ENCODE measurements around the gene CCDC51. TPM values are rescaled to one million over a fixed set of nuclear protein-coding genes. Genes with fewer than 3 reads are reported as not detected.
"Not testable (repeated sequence)": the region's sequence is repeated elsewhere in the genome, so short reads cannot be mapped to it uniquely, and the experiment has no call there.

The CCDC51 gene
- total RNA-seq, 2 experiments from 2014 or later, result 16.3 to 16.5 TPM

DNA sequence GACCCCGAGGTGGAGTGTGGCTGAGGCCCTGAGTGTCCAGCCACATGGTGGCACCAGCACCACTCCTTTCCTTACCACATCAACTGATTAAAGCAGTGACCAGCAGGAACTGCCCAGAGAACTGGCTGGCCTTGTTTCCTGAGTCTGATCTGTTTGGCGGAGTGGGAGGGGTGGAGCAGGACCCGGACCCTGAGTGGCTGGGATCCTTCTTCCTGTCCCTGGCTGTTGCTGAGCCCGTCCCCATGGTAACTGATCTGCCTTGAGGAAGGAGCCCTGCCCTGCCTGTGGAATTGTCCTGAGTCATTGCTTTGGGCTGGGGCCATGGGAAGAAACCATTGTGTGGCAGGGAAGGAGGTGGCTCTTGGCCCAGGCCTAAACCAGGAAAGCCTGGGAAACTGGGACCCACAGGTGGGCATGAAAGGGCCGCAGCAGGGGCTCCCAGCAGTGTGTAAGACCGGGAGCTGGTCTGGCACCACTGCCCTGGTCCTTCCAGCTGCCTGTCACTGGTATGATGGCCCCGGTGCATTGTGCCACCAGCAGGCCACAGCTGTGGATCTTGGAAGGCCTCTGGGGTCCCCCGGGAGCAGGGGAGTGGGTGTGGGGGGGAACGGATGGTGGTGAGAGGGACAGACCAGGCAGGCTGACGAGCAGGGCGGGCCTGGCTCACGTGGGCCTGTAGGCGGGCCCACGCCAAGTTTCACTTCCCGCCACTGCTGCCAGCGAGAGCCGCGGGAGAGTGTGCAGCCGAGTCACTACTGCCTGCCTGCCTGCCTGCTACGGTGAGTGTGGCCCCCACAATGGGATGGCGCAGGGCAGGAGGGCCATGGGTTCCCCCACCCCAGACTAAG is 25.8 kb upstream of the CCDC51 start:
- peak; percentile 87 for DNase-seq
- ATAC-seq, result peak; percentile 96
- Mint-ChIP-seq H3K27me3 (ENCODE audit: low read depth) (no peaks in the 10 kb centered on the region), H3K36me3 (ENCODE audit: low read depth) (peaks cover 66% of the 10 kb centered on the region), H3K27ac (peak overlapping the region; percentile 97), H3K4me3 (peak overlapping the region; percentile 96), H3K4me1 (ENCODE audit: low read depth) (peaks cover 57% of the 10 kb centered on the region), H3K9me3 (ENCODE audit: insufficient read depth) (no peaks in the 10 kb centered on the region)
- CTCF ChIA-PET, result interaction anchor here (1.2 to 1.6 kb wide), 7 partner anchors 13 to 93 kb away, joined by 3 to 16 read pairs (median 5); no protein-coding TSS in a partner anchor
- POLR2A ChIA-PET, result interaction anchor here (0.5 to 3.5 kb wide), 15 partner anchors 8 to 555 kb away, joined by 3 to 44 read pairs (median 7); partner anchors contain the start of genes ATRIP, CCDC51, PFKFB4 and SHISA5

DNA sequence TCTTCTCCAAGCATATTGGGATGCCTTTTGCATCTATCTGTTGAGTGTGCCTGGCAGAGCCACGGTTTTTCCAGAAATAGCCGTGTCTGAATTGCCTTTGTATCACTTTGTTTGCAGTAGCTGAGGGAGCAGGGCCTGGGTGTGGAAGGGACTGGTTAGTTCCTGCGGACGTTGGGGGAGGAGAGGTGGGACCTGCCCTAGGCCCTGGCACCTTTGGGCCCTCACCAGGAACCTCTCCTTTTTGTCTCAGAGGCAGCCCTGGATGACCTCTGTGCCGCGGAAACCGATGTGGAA is 25.3 kb upstream of the CCDC51 start:
- ATAC-seq (no peak), DNase-seq (no peak)
- ChIA-PET POLR2A (interaction anchor here (1.8 to 3.2 kb wide), 3 partner anchors 10 to 42 kb away, joined by 6 to 31 read pairs (median 15); partner anchors contain the start of gene ATRIP), CTCF (interaction anchor here (21.8 kb wide), 1 partner anchor 29 kb away, joined by 208 read pairs; no protein-coding TSS in a partner anchor)
- Mint-ChIP-seq H3K27me3 (ENCODE audit: low read depth) (no peaks in the 10 kb centered on the region), H3K27ac (peak overlapping the region; percentile 97), H3K36me3 (ENCODE audit: low read depth) (peaks cover 65% of the 10 kb centered on the region), H3K4me1 (ENCODE audit: low read depth) (peaks cover 57% of the 10 kb centered on the region), H3K9me3 (ENCODE audit: insufficient read depth) (no peaks in the 10 kb centered on the region), H3K4me3 (peak overlapping the region; percentile 96)

DNA sequence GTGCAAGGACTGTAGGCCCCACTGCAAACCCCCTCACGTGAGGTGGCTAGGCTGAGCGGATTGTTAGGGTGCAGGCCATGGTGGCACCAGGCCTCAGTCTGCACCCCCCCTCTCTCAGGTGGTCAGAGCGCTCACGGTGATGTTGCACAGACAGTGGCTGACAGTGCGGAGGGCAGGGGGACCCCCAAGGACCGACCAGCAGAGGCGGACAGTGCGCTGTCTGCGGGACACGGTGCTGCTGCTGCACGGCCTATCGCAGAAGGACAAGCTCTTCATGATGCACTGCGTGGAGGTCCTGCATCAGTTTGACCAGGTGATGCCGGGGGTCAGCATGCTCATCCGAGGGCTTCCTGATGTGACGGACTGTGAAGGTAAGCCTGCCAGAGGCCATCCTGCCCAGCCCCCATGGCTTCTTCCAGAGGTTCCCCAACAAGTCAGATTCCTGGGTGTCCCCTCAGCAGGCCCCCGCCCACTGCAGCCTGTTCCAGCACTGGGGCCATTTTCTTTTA is 24.8 kb upstream of the CCDC51 start:
- ChIA-PET POLR2A (interaction anchor here (0.6 to 3.2 kb wide), 4 partner anchors 8 to 50 kb away, joined by 3 to 31 read pairs (median 6); partner anchors contain the start of gene ATRIP), CTCF (interaction anchor here (1.1 to 21.8 kb wide), 3 partner anchors 28 to 64 kb away, joined by 3 to 208 read pairs (median 4); no protein-coding TSS in a partner anchor)
- H3K27me3 Mint-ChIP-seq (ENCODE audit: low read depth), result no peaks in the 10 kb centered on the region
- peaks cover 56% of the 10 kb centered on the region for H3K4me1 Mint-ChIP-seq (ENCODE audit: low read depth)
- ATAC-seq, result no peak
- no peaks in the 10 kb centered on the region for H3K9me3 Mint-ChIP-seq (ENCODE audit: insufficient read depth)
- peak overlapping the region; percentile 97 for H3K27ac Mint-ChIP-seq
- DNase-seq, result no peak
- H3K36me3 Mint-ChIP-seq (ENCODE audit: low read depth), result peaks cover 63% of the 10 kb centered on the region
- H3K4me3 Mint-ChIP-seq, result no peak overlapping the region

DNA sequence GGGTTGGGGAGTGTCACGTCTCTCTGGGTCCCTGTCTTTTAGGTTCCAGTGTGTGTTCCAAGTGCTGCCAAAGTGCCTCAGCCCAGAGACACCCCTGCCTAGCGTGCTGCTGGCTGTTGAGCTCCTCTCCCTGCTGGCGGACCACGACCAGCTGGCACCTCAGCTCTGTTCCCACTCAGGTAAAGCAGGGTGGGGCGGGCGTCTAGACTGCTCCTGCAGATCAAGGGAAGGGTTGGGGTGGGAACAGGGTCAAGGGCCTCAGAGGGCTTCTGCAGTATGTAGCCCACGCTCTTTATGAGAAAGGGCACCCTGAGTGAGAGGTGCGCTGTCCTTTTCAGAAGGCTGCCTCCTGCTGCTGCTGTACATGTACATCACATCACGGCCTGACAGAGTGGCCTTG is 23.8 kb upstream of the CCDC51 start:
- Mint-ChIP-seq H3K27me3 (ENCODE audit: low read depth) (no peaks in the 10 kb centered on the region), H3K4me3 (no peak overlapping the region), H3K9me3 (ENCODE audit: insufficient read depth) (no peaks in the 10 kb centered on the region), H3K36me3 (ENCODE audit: low read depth) (peaks cover 61% of the 10 kb centered on the region), H3K27ac (peak overlapping the region; percentile 58), H3K4me1 (ENCODE audit: low read depth) (peaks cover 46% of the 10 kb centered on the region)
- DNase-seq (no peak), ATAC-seq (no peak)
- ChIA-PET POLR2A (interaction anchor here (0.8 to 2.1 kb wide), 5 partner anchors 9 to 51 kb away, joined by 3 to 8 read pairs (median 5); partner anchors contain the start of genes ATRIP, CCDC51 and TMA7), CTCF (interaction anchor here (0.9 to 21.8 kb wide), 5 partner anchors 27 to 86 kb away, joined by 3 to 208 read pairs (median 4); no protein-coding TSS in a partner anchor)

DNA sequence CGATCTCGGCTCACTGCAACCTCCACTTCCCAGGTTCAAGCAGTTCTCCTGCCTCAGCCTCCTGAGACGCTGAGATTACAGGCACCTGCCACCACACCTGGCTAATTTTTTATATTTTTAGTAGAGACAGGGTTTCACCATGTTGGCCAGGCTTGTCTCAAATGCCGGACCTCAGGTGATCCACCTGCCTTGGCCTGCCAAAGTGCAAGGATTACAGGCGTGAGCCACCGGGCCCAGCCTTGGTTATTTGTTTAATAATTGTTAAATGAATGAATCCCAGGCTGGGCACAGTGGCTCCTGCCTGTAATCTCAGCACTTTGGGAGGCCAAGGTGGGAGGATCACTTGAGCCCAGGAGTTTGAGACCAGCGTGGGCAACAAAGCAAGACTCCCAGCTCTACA is 21.8 kb upstream of the CCDC51 start:
- DNase-seq; H3K27me3 Mint-ChIP-seq (ENCODE audit: low read depth); POLR2A ChIA-PET; H3K4me3 Mint-ChIP-seq; H3K27ac Mint-ChIP-seq; ATAC-seq; H3K9me3 Mint-ChIP-seq (ENCODE audit: insufficient read depth): not testable (repeated sequence)
- CTCF ChIA-PET, result interaction anchor here (21.8 kb wide), 1 partner anchor 25 kb away, joined by 208 read pairs; no protein-coding TSS in a partner anchor
- Mint-ChIP-seq H3K4me1 (ENCODE audit: low read depth) (peaks cover 30% of the 10 kb centered on the region), H3K36me3 (ENCODE audit: low read depth) (peaks cover 49% of the 10 kb centered on the region)

DNA sequence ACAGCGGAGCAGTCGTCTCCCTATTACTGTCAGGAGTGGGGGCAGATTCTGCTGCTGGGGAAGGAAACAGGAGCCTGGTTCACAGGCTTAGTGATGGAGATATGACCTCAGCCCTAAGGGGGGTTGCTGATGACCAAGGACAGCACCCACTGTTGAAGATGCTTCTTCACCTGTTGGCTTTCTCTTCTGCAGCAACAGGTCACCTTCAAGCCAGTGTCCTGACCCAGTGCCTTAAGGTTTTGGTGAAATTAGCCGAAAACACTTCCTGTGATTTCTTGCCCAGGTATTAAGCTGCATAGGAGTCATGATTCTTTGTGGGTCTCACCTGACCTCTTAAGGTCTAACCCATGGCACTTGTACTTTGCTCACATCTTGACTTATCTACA is 20.6 kb upstream of the CCDC51 start:
- POLR2A ChIA-PET, result no interaction called here
- Mint-ChIP-seq H3K4me3 (no peak overlapping the region), H3K9me3 (ENCODE audit: insufficient read depth) (no peaks in the 10 kb centered on the region), H3K27ac (peak overlapping the region; percentile 26), H3K36me3 (ENCODE audit: low read depth) (peaks cover 41% of the 10 kb centered on the region), H3K4me1 (ENCODE audit: low read depth) (peaks cover 24% of the 10 kb centered on the region), H3K27me3 (ENCODE audit: low read depth) (no peaks in the 10 kb centered on the region)
- CTCF ChIA-PET, result interaction anchor here (21.8 kb wide), 1 partner anchor 24 kb away, joined by 208 read pairs; no protein-coding TSS in a partner anchor
- ATAC-seq, result no peak
- DNase-seq, result no peak

DNA sequence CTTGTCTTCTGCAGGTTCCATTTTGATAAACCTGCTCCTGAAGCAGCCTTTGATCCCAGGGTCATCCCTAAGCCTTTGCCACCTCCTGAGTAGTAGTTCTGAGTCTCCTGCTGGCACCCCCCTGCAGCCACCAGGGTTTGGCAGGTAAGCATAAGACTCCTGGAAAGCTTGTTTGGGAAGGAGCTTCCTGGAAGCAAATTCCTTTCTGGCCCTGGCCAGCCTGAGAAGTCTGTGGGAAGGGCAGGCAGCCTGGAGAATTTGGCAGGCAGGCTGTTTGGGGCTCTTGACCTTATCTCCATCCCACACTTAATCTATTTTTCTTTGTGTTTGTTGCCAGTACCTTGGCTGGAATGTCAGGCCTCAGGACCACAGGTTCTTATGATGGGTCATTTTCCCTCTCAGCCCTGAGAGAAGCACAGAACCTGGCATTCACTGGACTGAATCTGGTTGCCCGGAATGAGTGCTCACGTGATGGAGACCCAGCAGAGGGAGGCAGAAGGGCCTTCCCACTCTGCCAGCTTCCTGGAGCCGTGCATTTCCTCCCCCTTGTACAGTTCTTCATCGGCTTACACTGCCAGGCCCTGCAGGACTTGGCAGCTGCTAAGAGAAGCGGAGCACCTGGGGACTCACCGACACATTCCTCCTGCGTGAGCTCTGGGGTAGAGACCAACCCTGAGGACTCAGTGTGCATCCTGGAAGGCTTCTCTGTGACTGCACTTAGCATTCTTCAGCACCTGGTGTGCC is 20.0 kb upstream of the CCDC51 start:
- Mint-ChIP-seq H3K4me3 (no peak overlapping the region), H3K27ac (no peak overlapping the region), H3K9me3 (ENCODE audit: insufficient read depth) (no peaks in the 10 kb centered on the region), H3K4me1 (ENCODE audit: low read depth) (peaks cover 19% of the 10 kb centered on the region), H3K36me3 (ENCODE audit: low read depth) (peaks cover 38% of the 10 kb centered on the region), H3K27me3 (ENCODE audit: low read depth) (no peaks in the 10 kb centered on the region)
- CTCF ChIA-PET, result interaction anchor here (1.6 to 21.8 kb wide), 2 partner anchors 20 to 24 kb away, joined by 4 to 208 read pairs; partner anchors contain the start of genes CCDC51 and TMA7
- POLR2A ChIA-PET, result no interaction called here
- ATAC-seq (no peak), DNase-seq (no peak)

DNA sequence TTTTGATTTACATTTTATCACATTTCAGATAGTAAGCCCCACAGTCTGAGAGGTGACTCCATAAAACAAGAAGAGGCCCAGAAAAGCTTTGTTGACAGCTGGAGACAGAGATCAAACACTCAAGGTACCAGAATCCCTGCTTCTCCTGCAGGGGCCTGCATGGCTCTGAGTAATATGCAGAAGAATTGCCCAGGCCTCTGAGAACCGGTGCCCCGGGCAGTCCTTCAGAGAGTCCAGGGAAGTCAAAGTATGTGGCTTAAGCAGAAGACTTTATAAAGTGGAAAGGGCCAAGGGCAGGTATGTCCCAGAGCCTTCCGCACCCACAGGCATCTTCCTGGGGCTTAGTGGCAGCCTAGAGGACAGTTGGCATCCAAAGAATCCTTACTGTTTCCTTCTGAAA is 19.4 kb upstream of the CCDC51 start:
- DNase-seq, result no peak
- ChIA-PET CTCF (interaction anchor here (0.9 to 21.8 kb wide), 3 partner anchors 19 to 98 kb away, joined by 3 to 208 read pairs (median 4); partner anchors contain the start of genes CCDC51, PFKFB4 and TMA7), POLR2A (no interaction called here)
- no peak overlapping the region for H3K27ac Mint-ChIP-seq
- ATAC-seq, result no peak
- H3K4me1 Mint-ChIP-seq (ENCODE audit: low read depth), result peaks cover 19% of the 10 kb centered on the region
- H3K4me3 Mint-ChIP-seq, result no peak overlapping the region
- H3K27me3 Mint-ChIP-seq (ENCODE audit: low read depth), result no peaks in the 10 kb centered on the region
- H3K36me3 Mint-ChIP-seq (ENCODE audit: low read depth), result peaks cover 41% of the 10 kb centered on the region
- no peaks in the 10 kb centered on the region for H3K9me3 Mint-ChIP-seq (ENCODE audit: insufficient read depth)

DNA sequence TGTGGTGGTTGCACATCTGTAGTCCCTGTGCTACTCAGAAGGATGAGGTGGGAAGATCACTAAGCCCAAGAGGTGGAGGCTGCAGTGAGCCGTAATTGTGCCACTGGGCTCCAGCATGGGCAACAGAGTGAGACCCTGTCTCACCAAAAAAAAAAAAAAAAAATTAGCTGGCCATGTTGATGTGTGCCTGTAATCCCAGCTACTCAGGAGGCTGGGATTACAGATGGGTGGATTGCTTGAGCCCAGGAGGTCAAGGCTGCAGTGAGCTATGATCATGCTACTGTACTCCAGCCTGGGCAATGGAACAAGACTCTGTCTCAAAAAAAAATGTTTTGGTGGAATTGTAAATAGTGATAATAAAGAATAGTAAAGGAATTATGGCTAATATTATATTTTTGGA is 16.5 kb upstream of the CCDC51 start:
- peaks cover 17% of the 10 kb centered on the region for H3K4me1 Mint-ChIP-seq (ENCODE audit: low read depth)
- no peak overlapping the region for H3K27ac Mint-ChIP-seq
- POLR2A ChIA-PET, result interaction anchor here (0.6 to 2.7 kb wide), 3 partner anchors 10 to 58 kb away, joined by 3 to 13 read pairs (median 4); partner anchors contain the start of gene ATRIP
- H3K4me3 Mint-ChIP-seq, result no peak overlapping the region
- no peaks in the 10 kb centered on the region for H3K27me3 Mint-ChIP-seq (ENCODE audit: low read depth)
- DNase-seq (no peak), ATAC-seq (no peak)
- peaks cover 56% of the 10 kb centered on the region for H3K36me3 Mint-ChIP-seq (ENCODE audit: low read depth)
- CTCF ChIA-PET, result interaction anchor here (0.6 to 21.8 kb wide), 4 partner anchors 20 to 158 kb away, joined by 3 to 208 read pairs (median 7); no protein-coding TSS in a partner anchor
- H3K9me3 Mint-ChIP-seq (ENCODE audit: insufficient read depth), result no peaks in the 10 kb centered on the region

DNA sequence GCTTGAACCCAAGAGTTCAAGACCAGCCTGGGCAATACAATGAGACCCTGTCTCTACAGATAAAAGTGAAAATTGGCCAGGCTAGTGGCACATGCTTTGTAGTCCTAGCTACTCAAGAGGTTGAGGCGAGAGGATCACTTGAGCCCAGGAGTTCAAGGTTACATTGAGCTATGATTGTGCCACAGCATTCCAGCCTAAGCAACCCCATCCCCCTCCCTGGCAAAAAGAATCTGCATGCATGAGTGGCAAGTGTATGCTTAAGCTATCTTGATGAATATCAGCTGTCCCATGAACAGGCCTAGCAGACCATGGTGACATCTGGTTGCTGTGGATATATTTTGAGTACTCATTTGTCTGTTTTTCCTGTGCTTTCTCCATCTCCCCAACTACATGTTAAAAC is 11.4 kb upstream of the CCDC51 start:
- H3K4me1 Mint-ChIP-seq (ENCODE audit: low read depth), result peaks cover 23% of the 10 kb centered on the region
- ChIA-PET CTCF (interaction anchor here (1.2 to 21.8 kb wide), 3 partner anchors 10 to 98 kb away, joined by 3 to 208 read pairs (median 6); no protein-coding TSS in a partner anchor), POLR2A (interaction anchor here (0.6 kb wide), 1 partner anchor 21 kb away, joined by 3 read pairs; no protein-coding TSS in a partner anchor)

More for the DNA sequence above, 11.4 kb upstream of the CCDC51 start:
- Mint-ChIP-seq H3K27ac (no peak overlapping the region), H3K27me3 (ENCODE audit: low read depth) (no peaks in the 10 kb centered on the region), H3K4me3 (no peak overlapping the region), H3K36me3 (ENCODE audit: low read depth) (peaks cover 47% of the 10 kb centered on the region), H3K9me3 (ENCODE audit: insufficient read depth) (no peaks in the 10 kb centered on the region)
- no peak for ATAC-seq
- DNase-seq, result no peak

Data from activated CD8-positive, alpha-beta T cell treated with anti-CD3 and anti-CD28 coated beads, Interleukin-2, amount 10 ng/mL, durations not matched to agents 7 days and 5 days (primary cell).